PC-3 (cell line): Measurements from ENCODE around the gene CDKN2AIP. TPM values are rescaled to one million over a fixed set of nuclear protein-coding genes. Genes with fewer than 3 reads are reported as not detected.

Experiments used
- ATAC-seq: fragments of 200-7000 bp; cut with Tn5 transposase; 2 replicates; pipeline ENCODE4 v1.9.1; 2020; ENCODE audit warnings: mild to moderate bottlenecking, moderate library complexity
- BruUV-seq: library from RNA; stranded (reverse); fragments of 400-500 nt; replicated peaks from 2 replicates; lab custom pipeline; 2021; lab: Mats Ljungman, UMichigan
- CTCF ChIA-PET: fragments of 300-600 bp; sonication (Branson Sonifier 250); formaldehyde crosslinking; loops from one replicate; lab custom pipeline; 2022; ENCODE audit warnings: antibody characterized with exemption; lab: Charles Lee
- POLR2A ChIA-PET: fragments of 300-600 bp; sonication (Branson Sonifier 250); formaldehyde crosslinking; loops from one replicate; lab custom pipeline; 2022; ENCODE audit warnings: antibody characterized with exemption; ENCODE audit not compliant: unreplicated experiment; lab: Charles Lee
- DNase-seq: peaks from one replicate; pipeline ENCODE4 v3.0.0-alpha.2; 2015
- H2AFZ ChIP-seq: fragments of 300-600 bp; sonication (generic); 2 replicates; pipeline ENCODE4 v1.6.0; 2016; ENCODE audit warnings: antibody characterized with exemption, low read length
- H3F3A ChIP-seq: fragments of 300-600 bp; sonication (generic); one replicate; pipeline ENCODE4 v1.6.0; 2017; ENCODE audit warnings: antibody characterized with exemption, low read length, control low read depth, mild to moderate bottlenecking; ENCODE audit not compliant: unreplicated experiment
- H3K27ac ChIP-seq: fragments of 300-600 bp; sonication (generic); 2 replicates; pipeline ENCODE4 v1.5.1; 2016; ENCODE audit warnings: mild to moderate bottlenecking, low read length
- H3K27me3 ChIP-seq: fragments of 300-600 bp; sonication (generic); 2 replicates; pipeline ENCODE4 v1.6.1; 2016; ENCODE audit warnings: low read length, mixed read lengths
- H3K36me3 ChIP-seq: fragments of 300-600 bp; sonication (generic); 2 replicates; pipeline ENCODE4 v1.6.1; 2016; ENCODE audit warnings: low read depth, mixed run types, low read length, mixed read lengths
- H3K4me1 ChIP-seq: fragments of 300-600 bp; sonication (generic); 2 replicates; pipeline ENCODE4 v1.5.1; 2016; ENCODE audit warnings: low read length; ENCODE audit not compliant: insufficient read depth
- H3K4me2 ChIP-seq: fragments of 300-600 bp; sonication (generic); 2 replicates; pipeline ENCODE4 v1.6.0; 2016; ENCODE audit warnings: low read length
- H3K4me3 ChIP-seq: fragments of 300-600 bp; sonication (generic); 2 replicates; pipeline ENCODE4 v1.5.1; 2016; ENCODE audit warnings: mild to moderate bottlenecking, low read length, mixed read lengths
- H3K79me2 ChIP-seq: fragments of 300-600 bp; sonication (generic); 2 replicates; pipeline ENCODE4 v1.6.1; 2017; ENCODE audit warnings: low read length, mixed read lengths
- H3K9ac ChIP-seq: fragments of 300-600 bp; sonication (generic); 2 replicates; pipeline ENCODE4 v1.6.0; 2016; ENCODE audit warnings: mild to moderate bottlenecking, low read length
- H3K9me2 ChIP-seq: fragments of 300-600 bp; sonication (generic); replicated peaks from 2 replicates; pipeline ENCODE4 v1.6.1; 2016; ENCODE audit warnings: mixed run types, low read length, mixed read lengths
- H3K9me3 ChIP-seq: fragments of 300-600 bp; sonication (generic); 2 replicates; pipeline ENCODE4 v1.6.1; 2016; ENCODE audit warnings: low read length, mixed read lengths
- H4K20me1 ChIP-seq: fragments of 300-600 bp; sonication (generic); 2 replicates; pipeline ENCODE4 v1.6.1; 2016; ENCODE audit warnings: low read length, mixed read lengths
- EZH2 ChIP-seq: fragments of 300-600 bp; sonication (generic); IDR thresholded peaks from one replicate; pipeline ENCODE4 v1.6.1; 2017; ENCODE audit warnings: antibody characterized with exemption, mild to moderate bottlenecking, low read length; ENCODE audit not compliant: unreplicated experiment
- EZH2phosphoT487 ChIP-seq: fragments of 300-600 bp; sonication (generic); IDR thresholded peaks from 2 replicates; pipeline ENCODE4 v1.6.1; 2018; ENCODE audit warnings: mild to moderate bottlenecking, antibody characterized with exemption, low read length, borderline replicate concordance
- intact Hi-C: fragments of 100-400 bp; cut with micrococcal nuclease; formaldehyde crosslinking; loops from 2 replicates; pipeline ENCODE4 v1.9.0; 2023
- total RNA-seq: library from RNA; depleted of rRNA; stranded (reverse); fragments of >200 nt; gene quantifications from 2 replicates; pipeline ENCODE4 v1.2.3, GENCODE V29; 2014
- TF ChIP-seq, protein P1 (sequence below): fragments of 300-600 bp; sonication (generic); conservative IDR thresholded peaks from 2 replicates; pipeline ENCODE4 v1.5.1; 2017; ENCODE audit warnings: antibody characterized with exemption, low read depth, mild to moderate bottlenecking, low read length

Gene CDKN2AIP
- total RNA-seq, 1 experiment from 2014 or later: 31.5 TPM

DNA sequence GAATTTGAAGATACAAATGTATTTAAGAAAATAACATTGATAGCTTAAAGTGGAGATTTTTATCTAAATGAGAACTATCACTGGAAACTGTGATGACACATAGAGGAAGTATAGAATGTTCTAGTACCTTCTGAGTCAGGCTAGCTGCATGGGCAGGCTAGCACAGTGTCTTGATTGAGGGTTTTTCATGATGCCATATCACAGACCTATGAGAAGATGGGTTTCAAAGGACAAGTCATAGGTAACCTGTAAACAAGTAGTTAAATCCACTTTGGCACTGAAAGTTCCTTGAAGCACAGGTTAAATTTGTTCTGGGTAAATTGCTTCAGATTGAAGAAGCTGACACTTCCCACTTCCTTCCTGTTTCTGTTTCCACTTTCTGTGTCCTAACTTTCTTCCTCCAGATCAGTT, 48.2 kb upstream of the CDKN2AIP start:
- CTCF ChIA-PET: interaction anchor here (0.5 kb wide), 1 partner anchor 471 kb away, joined by 3 read pairs; no protein-coding TSS in a partner anchor
- no peak for TF ChIP-seq EZH2

DNA sequence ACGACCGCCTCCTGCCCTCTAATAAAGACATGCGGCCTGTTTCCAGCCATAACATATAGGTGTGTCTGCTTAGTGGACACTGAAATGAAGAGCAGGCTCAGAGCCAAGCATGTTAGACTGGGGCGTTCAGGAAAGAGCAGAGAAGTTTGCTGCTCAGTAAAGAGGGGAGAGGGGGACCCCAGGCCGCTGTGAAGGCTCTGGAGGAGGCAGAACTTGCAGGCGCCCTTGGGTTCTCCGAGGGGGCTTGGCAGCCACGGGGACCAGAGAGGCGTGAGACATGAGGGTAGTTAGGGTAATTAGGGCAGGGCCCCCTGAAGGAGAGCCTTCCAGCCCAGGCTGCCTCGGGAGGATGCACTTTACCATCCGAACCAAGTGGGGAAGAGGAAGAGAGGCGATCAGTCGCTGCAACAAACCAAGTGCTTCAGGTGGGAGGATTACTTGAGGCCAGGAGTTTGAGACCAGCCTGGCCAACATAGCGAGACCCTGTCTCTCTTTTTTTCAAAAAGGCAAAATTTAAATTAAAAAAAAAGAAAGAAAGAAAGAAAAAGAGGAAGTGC, 46.6 kb upstream of the CDKN2AIP start:
- no peaks in the 10 kb centered on the region for H3K9me3 ChIP-seq
- no peak for ATAC-seq
- H3F3A ChIP-seq: no peaks in the 10 kb centered on the region
- no peaks in the 10 kb centered on the region for H3K27me3 ChIP-seq
- BruUV-seq: no TSS peak
- no peaks in the 10 kb centered on the region for H3K79me2 ChIP-seq
- peak overlapping the region; percentile 64; the same call in 1 of the 2 replicates for H3K4me3 ChIP-seq
- H3K9me2 ChIP-seq: no peaks in the 10 kb centered on the region
- H3K9ac ChIP-seq: peak overlapping the region; percentile 73
- ChIA-PET CTCF (no interaction called here), POLR2A (no interaction called here)
- H4K20me1 ChIP-seq: no peaks in the 10 kb centered on the region
- H3K4me2 ChIP-seq: peak overlapping the region; percentile 88
- intact Hi-C loops: loop anchor here (2.0 to 5.0 kb wide), 2 partner anchors 66 to 135 kb away; no protein-coding TSS in a partner anchor
- peak overlapping the region; percentile 86 for H2AFZ ChIP-seq
- H3K36me3 ChIP-seq: no peaks in the 10 kb centered on the region
- H3K4me1 ChIP-seq: peaks cover 10% of the 10 kb centered on the region
- DNase-seq: no peak
- H3K27ac ChIP-seq: no peak overlapping the region
- TF ChIP-seq, protein P1, sequence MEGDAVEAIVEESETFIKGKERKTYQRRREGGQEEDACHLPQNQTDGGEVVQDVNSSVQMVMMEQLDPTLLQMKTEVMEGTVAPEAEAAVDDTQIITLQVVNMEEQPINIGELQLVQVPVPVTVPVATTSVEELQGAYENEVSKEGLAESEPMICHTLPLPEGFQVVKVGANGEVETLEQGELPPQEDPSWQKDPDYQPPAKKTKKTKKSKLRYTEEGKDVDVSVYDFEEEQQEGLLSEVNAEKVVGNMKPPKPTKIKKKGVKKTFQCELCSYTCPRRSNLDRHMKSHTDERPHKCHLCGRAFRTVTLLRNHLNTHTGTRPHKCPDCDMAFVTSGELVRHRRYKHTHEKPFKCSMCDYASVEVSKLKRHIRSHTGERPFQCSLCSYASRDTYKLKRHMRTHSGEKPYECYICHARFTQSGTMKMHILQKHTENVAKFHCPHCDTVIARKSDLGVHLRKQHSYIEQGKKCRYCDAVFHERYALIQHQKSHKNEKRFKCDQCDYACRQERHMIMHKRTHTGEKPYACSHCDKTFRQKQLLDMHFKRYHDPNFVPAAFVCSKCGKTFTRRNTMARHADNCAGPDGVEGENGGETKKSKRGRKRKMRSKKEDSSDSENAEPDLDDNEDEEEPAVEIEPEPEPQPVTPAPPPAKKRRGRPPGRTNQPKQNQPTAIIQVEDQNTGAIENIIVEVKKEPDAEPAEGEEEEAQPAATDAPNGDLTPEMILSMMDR: no peak
- TF ChIP-seq EZH2 (no peak), EZH2phosphoT487 (no peak)

More for the DNA sequence above, 48.2 kb upstream of the CDKN2AIP start:
- no peak for ATAC-seq
- no peaks in the 10 kb centered on the region for H3K27me3 ChIP-seq
- H4K20me1 ChIP-seq: no peaks in the 10 kb centered on the region
- H3K4me1 ChIP-seq: peaks cover 6% of the 10 kb centered on the region
- H3K36me3 ChIP-seq: no peaks in the 10 kb centered on the region
- no peak for DNase-seq
- H3K27ac ChIP-seq: no peak overlapping the region
- H3K79me2 ChIP-seq: no peaks in the 10 kb centered on the region
- H3K9me2 ChIP-seq: no peaks in the 10 kb centered on the region
- no peaks in the 10 kb centered on the region for H3F3A ChIP-seq
- H3K4me2 ChIP-seq: no peak overlapping the region
- POLR2A ChIA-PET: no interaction called here
- intact Hi-C loops: loop anchor here (5.0 kb wide), 1 partner anchor 64 kb away; no protein-coding TSS in a partner anchor
- H2AFZ ChIP-seq: no peak overlapping the region
- H3K4me3 ChIP-seq: no peak overlapping the region
- H3K9ac ChIP-seq: no peak overlapping the region
- no peaks in the 10 kb centered on the region for H3K9me3 ChIP-seq
- no TSS peak for BruUV-seq

DNA sequence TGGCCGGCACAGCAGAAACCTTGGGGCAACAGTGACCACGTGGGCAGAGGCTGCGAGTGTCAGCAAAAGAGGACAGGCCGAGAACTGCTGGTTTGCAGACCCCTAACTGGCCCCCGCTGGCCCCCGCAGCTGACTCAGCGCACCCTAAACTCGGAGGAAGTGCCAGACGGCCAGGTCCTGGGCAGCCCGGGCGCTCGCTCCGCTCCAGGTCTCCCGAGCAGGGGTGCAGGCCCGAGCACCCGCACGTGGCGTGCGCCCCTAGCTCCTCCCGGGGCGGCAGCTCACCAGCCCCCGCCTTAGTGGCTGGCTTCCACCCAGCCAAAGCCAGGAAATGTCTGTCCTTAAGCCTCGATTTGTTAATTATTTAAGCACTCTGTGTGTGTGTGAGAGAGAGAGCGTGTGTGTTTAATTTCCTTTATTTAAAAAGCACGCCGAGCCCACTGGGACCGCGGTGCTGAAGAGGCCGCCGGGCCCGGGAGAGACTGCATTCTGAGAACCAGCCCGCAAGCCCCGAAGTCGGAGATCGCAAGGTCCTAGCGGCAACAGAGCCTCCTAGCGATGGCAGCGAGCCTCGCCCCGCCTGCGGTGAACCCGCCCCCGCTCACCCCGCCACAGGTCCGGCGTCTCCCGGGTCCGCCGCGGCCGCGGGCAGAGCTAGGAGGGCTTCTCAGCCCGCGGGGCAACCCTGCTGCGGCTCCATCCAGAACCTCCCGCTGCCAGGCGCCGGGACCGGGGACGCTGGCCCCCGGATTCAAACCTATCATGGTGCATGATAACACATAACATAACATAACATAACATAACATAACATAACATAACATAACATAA, 45.9 kb upstream of the CDKN2AIP start:
- Histone ChIP-seq H3K36me3 (no peaks in the 10 kb centered on the region), H3K27ac (no peak overlapping the region), H3K4me3 (peak overlapping the region; percentile 64), H3F3A (no peaks in the 10 kb centered on the region), H3K79me2 (no peaks in the 10 kb centered on the region), H3K27me3 (no peaks in the 10 kb centered on the region), H3K4me2 (peak overlapping the region; percentile 88), H3K9ac (peak overlapping the region; percentile 73), H4K20me1 (no peaks in the 10 kb centered on the region), H3K9me3 (no peaks in the 10 kb centered on the region), H3K4me1 (peaks cover 11% of the 10 kb centered on the region), H3K9me2 (no peaks in the 10 kb centered on the region), H2AFZ (peak overlapping the region; percentile 86)
- CTCF ChIA-PET: no interaction called here
- no TSS peak for BruUV-seq
- TF ChIP-seq, protein P1: peak; percentile 62
- no peak for TF ChIP-seq EZH2phosphoT487
- DNase-seq: peak; percentile 68
- ATAC-seq: peak; percentile 90
- intact Hi-C loops: loop anchor here (2.0 to 5.0 kb wide), 2 partner anchors 66 to 136 kb away; no protein-coding TSS in a partner anchor
- POLR2A ChIA-PET: no interaction called here
